ENCODE data around the gene NUDT17.

Gene NUDT17

DNA sequence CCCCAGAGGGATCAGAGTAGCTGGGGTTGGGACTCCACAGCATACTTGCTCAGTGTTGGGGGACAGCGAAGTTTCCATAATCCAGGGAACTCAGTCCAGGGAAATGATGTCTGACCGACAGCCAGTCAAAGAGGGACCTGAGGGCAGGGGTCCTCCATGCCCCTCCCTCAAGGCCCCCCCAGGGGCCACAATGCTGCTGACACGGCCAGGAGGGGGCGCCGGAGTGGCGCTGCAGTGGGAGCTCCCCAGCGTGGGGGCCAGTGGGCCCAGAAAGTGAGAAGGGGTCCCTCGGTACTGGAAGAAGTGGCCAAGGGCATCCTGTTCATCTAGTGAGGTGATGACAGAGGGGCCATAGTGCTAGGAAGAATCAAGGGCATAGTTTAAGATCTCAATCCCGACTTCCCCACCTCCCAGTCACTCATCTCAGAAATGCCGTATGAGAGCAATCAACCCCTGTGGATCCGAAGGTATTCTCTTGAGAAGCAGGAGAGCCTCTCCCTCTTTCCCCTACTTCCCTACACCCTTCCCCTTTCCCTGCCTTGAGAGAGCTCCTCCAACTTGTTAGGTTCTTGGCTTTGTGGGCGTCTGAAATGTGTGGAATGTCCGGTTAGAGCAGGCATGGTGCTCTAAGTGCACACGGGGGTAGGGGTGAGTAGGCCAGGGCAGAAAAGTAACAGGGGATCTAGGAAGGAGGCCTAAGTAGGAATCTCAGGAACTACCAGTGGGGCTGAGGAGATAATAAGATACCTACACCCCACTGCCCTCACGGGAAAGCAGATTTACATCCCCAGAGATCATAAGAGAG, 4.1 kb downstream of the NUDT17 start:
- no peak for DNase-seq

- no peak for DNase-seq
These were observed 10.1 kb downstream of the NUDT17 start for GRCh38 chr1:145855426-145855948.

GRCh38 chr1:145857170-145857569, 11.7 kb downstream of the NUDT17 start:
- DNase-seq, result no peak

DNA sequence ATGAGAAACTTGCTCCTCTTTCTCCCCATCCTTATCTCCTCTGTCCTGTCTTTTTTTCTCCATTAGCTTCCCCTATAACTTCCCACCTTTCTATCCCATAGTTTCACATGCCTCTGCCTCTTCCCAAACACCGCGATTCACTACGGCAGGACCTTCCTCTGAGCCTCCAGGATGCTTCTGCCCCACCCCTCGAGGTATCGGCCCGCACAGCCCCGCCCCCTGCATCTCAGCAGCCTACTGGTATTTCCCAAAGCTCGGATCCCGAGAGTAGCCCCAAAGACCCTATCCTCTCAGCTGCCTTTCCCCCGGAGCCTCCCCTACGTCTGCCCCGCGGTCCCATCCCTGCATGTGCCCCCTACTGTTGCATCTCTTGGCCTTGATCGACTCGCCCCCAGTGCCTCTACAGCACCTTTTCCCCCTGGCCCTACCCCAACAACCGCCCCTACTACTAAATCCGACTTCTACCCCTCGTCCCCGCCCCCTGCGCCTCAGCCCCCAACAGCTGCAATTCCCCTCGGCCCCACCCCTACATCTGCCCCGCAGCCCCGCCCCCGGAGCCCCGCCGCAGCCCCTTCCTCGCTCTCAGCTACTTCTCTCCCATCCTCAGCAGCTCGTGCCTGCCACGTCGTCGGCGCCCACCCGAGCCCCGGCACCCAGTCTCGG, 12.9 kb downstream of the NUDT17 start:
- DNase-seq, result peak; percentile 60 to 62

- DNase-seq, result peak; percentile 82 to 87
These were observed 13.6 kb downstream of the NUDT17 start, which contains the start of gene PIAS3 for GRCh38 chr1:145858901-145859490. PIAS3 (minus strand) TSS chr1:145859081; CDS start chr1:145858990, 91 bp downstream.

DNA sequence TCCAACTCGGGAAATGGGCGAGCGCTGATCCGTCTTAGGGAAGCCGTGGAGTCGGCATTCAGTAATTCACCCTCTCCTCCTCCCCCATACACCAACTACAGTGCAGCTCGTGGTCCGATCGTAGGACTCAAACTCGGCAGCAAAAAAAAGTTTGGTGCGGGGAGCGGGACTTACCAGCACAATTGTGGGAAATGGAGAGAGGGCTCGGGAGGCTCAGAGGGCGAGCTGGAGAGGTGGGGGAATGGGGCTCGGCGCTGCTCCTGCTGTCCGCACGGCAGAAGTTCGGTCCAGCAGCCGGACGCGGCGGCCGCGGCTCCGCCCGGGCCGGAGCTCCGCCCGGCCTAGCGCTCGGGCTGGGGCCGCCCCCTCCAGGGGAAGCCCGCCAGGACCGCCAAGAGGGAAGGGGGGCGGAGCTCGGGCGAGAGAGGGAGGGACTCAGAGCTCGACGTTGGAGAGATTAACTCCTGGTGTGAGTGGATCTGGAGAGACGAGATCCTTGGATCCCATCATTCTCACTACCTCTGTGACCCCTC, 14.1 kb downstream of the NUDT17 start:
- DNase-seq, result peak; percentile 73 to 81

DNA sequence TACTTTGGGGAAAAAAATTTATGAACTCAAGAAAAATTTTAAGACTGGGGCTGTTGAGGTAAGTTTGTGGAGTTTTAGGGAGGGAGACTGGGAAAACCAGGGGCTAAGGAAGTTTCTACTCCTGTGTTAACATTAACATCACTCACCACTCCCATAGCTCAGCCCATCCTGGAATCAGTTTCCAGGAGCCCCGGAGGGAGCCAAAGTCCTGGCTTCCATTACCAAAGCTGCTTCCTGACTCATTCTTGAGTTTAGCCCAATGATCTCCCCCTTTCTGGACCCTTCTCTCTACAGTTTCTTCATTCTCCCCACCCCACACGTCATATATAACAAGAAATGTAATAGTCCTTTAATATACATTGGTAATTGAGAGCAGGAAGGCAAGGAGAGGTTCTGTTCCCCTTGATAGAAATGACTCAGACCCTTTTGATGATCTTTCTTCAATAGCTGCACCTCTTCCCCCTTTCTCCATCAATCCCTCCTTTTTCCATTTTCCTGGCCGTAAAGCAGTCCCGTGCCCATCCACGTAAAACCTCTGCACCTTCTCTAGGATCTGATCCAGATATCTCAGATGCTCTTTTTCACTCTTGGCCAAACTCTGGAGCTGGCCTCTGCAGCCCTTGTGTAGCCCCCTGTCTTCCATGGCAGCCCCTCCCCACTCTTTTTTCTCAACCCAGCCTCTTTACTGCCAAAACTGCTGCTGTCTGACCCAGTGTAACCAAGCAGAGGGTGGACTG, 18.0 kb downstream of the NUDT17 start:
- no peak for DNase-seq

DNA sequence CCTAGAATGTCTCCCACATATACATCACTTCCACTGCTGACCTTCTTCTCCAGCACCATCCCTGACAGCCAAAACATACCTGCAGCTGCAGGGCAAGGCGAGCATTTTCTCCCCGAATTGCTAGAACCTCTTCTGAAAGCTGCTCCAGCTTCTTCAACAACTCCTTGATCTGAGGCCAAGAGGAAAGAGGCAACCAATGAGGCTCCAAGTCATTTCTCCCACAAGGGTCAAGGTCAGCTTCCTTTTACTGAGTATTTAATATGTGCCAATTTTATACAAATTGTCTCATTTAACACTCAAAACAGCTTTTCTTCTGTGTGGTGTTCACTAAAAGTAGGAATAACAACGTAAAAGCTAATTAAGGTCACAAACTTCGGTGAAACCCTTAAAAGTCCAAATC, 22.8 kb downstream of the NUDT17 start:
- DNase-seq, result no peak

DNA sequence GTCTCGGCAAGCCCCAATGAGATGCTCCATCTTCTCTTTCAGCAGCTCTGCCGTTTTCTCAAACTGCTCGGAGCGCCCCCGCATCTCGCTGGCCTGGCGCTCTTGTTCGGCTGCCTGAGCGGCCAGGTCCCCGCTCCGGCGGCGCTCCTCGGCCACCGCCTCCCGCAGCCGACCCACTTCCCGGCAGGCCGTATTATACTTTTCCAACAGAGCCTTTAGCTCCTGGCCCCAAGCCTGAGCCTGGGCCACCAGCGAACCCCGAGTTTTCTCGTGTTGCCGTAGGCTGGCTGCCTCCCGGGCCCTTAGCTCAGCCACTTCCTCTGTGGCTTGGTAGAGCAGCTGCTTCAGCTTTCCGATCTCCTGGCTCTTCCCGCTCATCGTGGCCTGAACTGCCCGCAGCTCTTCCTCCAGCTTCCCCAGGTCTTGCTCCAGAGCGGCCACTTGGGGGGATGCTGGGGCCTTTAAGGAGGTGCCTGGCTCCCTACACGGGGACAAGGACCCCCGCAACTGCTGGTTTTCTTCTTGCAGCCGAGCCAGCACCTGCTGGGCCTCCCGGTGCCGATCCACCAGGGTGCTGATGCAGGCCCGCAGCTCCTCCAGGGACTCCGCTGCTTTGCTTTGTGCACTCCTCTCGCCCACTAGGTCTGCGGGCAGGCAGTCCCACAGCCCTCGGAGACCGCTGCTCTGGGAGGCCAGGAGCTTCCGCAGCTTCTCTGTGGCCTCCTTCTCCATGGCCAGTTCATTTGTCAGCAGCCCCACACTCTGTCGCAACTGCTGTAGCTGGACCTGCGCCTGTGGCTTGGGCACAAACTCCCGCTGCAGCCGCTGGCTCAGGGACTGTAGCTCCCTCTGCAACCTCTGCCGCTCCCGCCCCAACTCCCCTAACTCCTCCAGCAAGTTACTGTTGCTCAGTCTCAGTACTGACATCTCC, 26.8 kb downstream of the NUDT17 start:
- no peak for DNase-seq

DNA sequence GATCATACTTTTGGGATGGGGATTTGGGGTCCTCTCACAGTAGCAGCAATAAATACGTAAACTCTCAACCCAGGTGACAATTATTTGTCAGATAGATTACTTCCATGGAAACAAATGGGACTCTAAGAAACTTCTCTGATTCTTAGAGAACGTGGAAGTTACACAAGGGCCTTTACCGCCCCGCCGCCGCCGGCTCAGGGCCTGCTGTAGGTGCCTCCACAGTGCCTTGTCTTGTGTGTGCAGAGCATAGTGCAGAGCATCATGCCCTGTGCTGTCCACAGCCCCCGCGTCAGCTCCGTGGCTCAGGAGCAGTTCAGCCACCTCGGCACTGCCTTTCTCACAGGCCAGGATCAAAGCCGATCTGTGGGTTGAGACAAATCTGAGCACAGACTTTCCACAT, 29.2 kb downstream of the NUDT17 start:
- no peak for DNase-seq

GRCh38 chr1:145877923-145878486, 32.6 kb downstream of the NUDT17 start:
- DNase-seq, result no peak

- no peak for DNase-seq
These were observed 33.3 kb downstream of the NUDT17 start for GRCh38 chr1:145878724-145879123.

DNA sequence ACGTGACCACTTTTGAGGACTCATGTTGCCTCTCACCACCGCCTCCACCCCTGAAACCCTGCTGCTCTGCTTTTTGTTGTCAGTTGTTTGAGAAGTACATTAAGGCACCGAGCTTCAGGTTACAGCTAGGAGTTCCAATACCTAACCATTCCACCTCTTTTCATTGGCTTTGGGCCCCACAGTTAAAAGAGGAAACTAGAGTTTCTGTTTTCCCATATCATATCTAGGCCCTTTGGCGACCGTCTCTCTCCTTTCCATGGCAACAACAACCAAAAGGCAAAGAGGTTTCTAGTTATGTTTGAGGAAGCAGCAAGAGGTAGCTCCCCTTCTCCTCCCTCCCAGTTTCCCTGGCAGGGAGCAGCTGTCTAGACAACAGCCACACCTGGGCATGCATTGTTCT, 34.3 kb downstream of the NUDT17 start:
- no peak for DNase-seq

GRCh38 chr1:145884675-145885074, 39.2 kb downstream of the NUDT17 start:
- DNase-seq, result no peak

GRCh38 chr1:145885738-145886287, 40.4 kb downstream of the NUDT17 start, which contains the start of gene ANKRD35:
ANKRD35 (minus strand) TSS chr1:145885866; CDS start chr1:145885758, 108 bp downstream.
- DNase-seq, result peak; percentile 37 to 69

- DNase-seq, result no peak
These were observed 41.0 kb downstream of the NUDT17 start for GRCh38 chr1:145886390-145886789.

DNA sequence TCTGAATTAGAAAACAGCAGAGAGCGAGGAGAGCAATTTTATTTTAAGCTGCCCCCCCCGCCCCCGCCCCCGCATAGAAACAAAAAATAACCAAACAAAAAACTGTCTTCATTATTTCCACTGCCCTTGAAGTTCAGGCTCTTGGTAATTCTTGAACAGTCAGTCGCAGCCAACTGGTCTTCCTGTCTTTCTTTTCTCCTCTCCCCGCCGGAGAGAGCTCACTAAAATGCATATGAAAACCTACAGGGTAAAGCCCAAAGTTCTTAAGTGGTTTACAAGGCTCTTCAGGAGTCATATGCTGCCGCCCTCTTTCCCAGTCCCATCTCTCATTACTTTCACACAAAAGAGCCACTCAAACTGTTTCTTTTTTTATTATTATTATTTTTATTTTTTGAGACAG, 41.4 kb downstream of the NUDT17 start:
- no peak for DNase-seq

DNA sequence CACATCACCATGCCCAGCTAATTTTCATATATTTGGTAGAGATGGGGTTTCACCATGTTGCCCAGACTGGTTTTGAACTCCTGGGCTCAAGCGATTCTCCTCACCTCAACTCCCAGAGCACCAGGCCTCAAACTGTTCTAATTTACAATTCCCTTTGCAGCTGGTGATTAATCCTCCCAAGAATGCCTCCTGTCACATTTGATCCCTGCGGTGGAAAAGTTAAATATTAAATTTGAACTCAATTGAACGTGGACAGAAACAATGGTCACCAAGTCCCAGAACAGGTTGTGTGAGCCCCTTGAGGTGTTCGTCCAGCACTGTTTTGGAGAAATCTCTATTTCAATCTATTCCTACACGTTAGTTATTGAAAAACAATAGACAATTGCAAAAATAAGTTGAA, 42.2 kb downstream of the NUDT17 start:
- no peak for DNase-seq

GRCh38 chr1:145889722-145890121, 44.3 kb downstream of the NUDT17 start:
- no peak for DNase-seq

GRCh38 chr1:145891143-145891542, 45.7 kb downstream of the NUDT17 start:
- DNase-seq, result no peak

Data from NCI-H524 (cell line).